Prostate gland (tissue), 2 donors: ENCODE results near the gene ZNF277.

Experiments used
- POLR2AphosphoS5 ChIP-seq: sonication (generic); formaldehyde crosslinking; IDR thresholded peaks from one replicate; pipeline ENCODE4 v1.6.1; 2017; ENCODE audit warnings: antibody characterized with exemption
- TF ChIP-seq, protein P1 (sequence below), 4 experiments: fragments of 200-600 bp in 2 of 4; fragments of 450-650 bp in 2 of 4; sonication (generic) in 2 of 4; IDR thresholded peaks; 1 replicate in 3 of 4; 2 replicates in 1 of 4; pipeline ENCODE4 v1.5.1; 2016 to 2019; ENCODE audit warnings: antibody characterized with exemption in 4 of 4, mild to moderate bottlenecking in 2 of 4, moderate library complexity in 2 of 4

DNA sequence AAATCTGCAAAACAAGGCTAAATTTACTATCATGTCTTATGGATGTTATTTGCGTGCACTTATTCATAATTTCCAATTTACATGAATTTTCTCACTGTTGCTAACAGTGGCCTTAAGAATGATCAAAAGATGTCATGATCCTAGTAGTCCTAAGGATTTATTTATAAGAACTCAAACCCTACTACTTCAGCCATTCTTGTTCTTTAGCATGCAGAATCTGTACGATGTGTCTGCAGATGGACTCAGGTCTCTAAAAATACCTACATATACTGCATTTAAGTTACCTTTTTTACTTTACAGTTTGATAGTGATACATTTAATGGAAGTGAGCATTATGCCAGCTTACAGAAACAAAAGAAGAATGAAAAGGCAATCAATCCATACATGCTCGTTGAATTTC lies 91.2 kb downstream of the ZNF277 start:
- TF ChIP-seq, protein P1, sequence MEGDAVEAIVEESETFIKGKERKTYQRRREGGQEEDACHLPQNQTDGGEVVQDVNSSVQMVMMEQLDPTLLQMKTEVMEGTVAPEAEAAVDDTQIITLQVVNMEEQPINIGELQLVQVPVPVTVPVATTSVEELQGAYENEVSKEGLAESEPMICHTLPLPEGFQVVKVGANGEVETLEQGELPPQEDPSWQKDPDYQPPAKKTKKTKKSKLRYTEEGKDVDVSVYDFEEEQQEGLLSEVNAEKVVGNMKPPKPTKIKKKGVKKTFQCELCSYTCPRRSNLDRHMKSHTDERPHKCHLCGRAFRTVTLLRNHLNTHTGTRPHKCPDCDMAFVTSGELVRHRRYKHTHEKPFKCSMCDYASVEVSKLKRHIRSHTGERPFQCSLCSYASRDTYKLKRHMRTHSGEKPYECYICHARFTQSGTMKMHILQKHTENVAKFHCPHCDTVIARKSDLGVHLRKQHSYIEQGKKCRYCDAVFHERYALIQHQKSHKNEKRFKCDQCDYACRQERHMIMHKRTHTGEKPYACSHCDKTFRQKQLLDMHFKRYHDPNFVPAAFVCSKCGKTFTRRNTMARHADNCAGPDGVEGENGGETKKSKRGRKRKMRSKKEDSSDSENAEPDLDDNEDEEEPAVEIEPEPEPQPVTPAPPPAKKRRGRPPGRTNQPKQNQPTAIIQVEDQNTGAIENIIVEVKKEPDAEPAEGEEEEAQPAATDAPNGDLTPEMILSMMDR (IDR thresholded peaks at IDR 0.05) = no peak
- no peak for TF ChIP-seq POLR2AphosphoS5
